CD1c-positive myeloid dendritic cell (primary cell): ENCODE data around the gene HOXB6.

Source experiments
- DNase-seq: peaks from one replicate; pipeline ENCODE4 v3.0.0-alpha.2; 2016; ENCODE audit errors: extremely low spot score

Gene HOXB6

GRCh38 chr17:48565925-48566710 lies 38.7 kb downstream of the HOXB6 start:
- no peak for DNase-seq

- DNase-seq, result no peak
These were observed 39.7 kb downstream of the HOXB6 start for GRCh38 chr17:48565022-48565554.

- no peak for DNase-seq
These were observed 40.4 kb downstream of the HOXB6 start for GRCh38 chr17:48564188-48565021.

GRCh38 chr17:48563867-48564187 lies 41.0 kb downstream of the HOXB6 start:
- DNase-seq, result no peak

- no peak for DNase-seq
These were observed 41.4 kb downstream of the HOXB6 start for GRCh38 chr17:48563385-48563838.

GRCh38 chr17:48562934-48563333 lies 41.9 kb downstream of the HOXB6 start:
- DNase-seq, result no peak

- no peak for DNase-seq
These were observed 42.6 kb downstream of the HOXB6 start for GRCh38 chr17:48561884-48562810.

- DNase-seq, result no peak
These were observed 44.7 kb downstream of the HOXB6 start for GRCh38 chr17:48559840-48560817.

- DNase-seq, result no peak
These were observed 45.5 kb downstream of the HOXB6 start for GRCh38 chr17:48559122-48559839.

GRCh38 chr17:48558831-48559121 lies 46.0 kb downstream of the HOXB6 start:
- no peak for DNase-seq

GRCh38 chr17:48558057-48558830 lies 46.5 kb downstream of the HOXB6 start:
- DNase-seq, result no peak

- no peak for DNase-seq
These were observed 48.0 kb downstream of the HOXB6 start for GRCh38 chr17:48556576-48557401.

GRCh38 chr17:48556229-48556575 lies 48.6 kb downstream of the HOXB6 start:
- no peak for DNase-seq

GRCh38 chr17:48555258-48556228 lies 49.2 kb downstream of the HOXB6 start:
- no peak for DNase-seq

- no peak for DNase-seq
These were observed 50.2 kb downstream of the HOXB6 start for GRCh38 chr17:48554412-48555257.

- no peak for DNase-seq
These were observed 51.0 kb downstream of the HOXB6 start for GRCh38 chr17:48553826-48554225.
